VCaP (cell line): ENCODE data around the gene BICRAL.

Source experiments
- H3K27ac ChIP-seq: fragments of 450-650 bp; 2 replicates; pipeline ENCODE4 v1.5.1; 2017
- TF ChIP-seq, protein P1 (sequence below): fragments of 450-650 bp; conservative IDR thresholded peaks from 2 replicates; pipeline ENCODE4 v1.5.1; 2017; ENCODE audit warnings: mild to moderate bottlenecking, moderate library complexity

The BICRAL gene

DNA sequence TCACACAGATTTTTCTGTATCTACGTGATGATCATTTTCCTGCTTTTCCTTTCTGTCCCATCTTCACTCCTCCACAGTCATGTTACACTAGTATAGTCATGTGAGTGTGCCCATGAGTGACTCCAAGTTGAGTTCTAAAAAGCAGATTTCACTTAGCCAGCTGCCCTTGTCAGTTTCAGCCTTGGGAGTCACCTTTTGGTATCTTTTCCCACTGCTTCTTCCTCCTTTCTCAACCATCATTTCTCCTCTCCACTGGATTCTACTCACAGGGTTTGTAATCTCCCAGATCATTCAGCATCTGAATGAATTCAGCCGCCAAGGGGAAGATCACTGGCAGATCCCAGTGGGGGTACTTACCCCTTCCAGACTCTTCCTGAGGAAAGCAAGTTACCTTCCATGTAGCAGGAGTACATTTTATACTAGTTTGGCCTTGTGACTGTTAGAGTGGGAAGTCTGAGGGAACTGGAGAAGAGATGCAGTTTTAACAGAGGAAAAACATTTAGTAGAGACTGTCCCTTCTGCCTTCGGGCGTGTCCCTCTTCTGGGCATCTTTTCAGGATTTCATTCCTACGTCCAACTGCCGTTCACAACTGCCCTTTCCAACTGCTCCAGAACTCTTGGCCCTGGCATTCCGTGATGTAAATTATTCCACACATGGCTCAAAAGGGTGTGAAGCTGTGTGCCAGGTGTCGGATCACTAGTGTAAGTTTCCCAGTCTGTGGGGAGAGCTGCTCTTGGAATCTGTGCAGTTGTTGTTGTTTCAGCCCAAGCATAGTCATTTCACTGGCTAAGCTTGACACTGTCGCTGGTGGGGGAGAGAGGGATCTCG, 38.9 kb downstream of the BICRAL start:
- TF ChIP-seq, protein P1, sequence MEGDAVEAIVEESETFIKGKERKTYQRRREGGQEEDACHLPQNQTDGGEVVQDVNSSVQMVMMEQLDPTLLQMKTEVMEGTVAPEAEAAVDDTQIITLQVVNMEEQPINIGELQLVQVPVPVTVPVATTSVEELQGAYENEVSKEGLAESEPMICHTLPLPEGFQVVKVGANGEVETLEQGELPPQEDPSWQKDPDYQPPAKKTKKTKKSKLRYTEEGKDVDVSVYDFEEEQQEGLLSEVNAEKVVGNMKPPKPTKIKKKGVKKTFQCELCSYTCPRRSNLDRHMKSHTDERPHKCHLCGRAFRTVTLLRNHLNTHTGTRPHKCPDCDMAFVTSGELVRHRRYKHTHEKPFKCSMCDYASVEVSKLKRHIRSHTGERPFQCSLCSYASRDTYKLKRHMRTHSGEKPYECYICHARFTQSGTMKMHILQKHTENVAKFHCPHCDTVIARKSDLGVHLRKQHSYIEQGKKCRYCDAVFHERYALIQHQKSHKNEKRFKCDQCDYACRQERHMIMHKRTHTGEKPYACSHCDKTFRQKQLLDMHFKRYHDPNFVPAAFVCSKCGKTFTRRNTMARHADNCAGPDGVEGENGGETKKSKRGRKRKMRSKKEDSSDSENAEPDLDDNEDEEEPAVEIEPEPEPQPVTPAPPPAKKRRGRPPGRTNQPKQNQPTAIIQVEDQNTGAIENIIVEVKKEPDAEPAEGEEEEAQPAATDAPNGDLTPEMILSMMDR, result no peak
- no peak overlapping the region for H3K27ac ChIP-seq

DNA sequence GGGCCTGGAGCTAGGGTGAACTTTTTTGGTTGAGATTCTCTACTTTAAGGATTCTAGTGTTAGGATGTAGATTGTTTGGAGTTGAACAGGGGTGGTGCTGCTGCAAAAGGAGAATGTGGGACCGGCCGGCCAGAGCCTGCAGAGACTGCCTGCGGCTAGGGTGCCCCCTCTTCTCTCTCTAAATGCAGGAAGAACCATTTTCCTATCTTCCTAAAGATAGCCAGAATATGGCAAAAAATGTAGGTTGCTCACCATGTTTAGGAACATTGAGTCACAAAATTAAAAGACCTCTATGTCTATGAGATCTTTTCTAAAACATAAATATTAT, 39.5 kb downstream of the BICRAL start:
- H3K27ac ChIP-seq, result no peak overlapping the region
- TF ChIP-seq, protein P1, result no peak

DNA sequence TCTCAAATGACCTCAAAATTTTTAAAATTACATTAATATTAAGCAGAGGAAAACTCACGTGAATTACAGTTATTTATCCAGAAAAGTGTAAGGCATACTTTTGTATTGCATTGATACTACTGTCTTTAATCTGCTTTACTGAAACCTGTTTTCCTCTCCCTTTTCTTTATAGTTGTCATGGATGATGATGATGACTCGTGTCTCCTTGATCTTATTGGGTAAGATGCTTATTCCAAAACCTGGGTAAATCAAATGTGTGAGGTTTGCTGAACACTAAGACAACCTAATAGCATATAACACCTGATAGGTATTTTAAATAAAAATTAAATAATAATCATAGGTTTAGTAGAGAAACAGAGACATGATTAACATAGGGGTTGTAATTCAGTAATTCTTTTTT, 40.0 kb downstream of the BICRAL start:
- H3K27ac ChIP-seq, result no peak overlapping the region
- TF ChIP-seq, protein P1, result no peak

DNA sequence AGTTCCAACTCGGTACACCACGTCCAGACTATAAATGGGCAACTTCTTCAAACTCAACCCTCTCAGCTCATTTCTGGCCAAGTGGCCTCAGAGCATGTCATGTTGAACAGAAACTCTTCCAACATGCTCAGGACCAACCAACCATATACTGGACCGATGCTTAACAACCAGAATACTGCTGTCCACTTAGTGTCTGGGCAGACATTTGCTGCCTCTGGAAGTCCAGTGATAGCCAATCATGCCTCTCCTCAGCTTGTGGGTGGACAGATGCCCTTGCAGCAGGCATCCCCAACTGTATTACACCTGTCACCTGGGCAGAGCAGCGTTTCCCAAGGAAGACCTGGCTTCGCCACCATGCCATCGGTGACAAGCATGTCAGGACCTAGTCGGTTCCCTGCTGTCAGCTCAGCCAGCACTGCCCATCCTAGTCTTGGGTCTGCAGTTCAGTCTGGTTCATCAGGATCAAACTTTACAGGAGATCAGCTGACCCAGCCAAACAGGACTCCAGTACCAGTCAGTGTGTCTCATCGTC, 47.8 kb downstream of the BICRAL start:
- TF ChIP-seq, protein P1, result no peak
- H3K27ac ChIP-seq, result no peak overlapping the region

DNA sequence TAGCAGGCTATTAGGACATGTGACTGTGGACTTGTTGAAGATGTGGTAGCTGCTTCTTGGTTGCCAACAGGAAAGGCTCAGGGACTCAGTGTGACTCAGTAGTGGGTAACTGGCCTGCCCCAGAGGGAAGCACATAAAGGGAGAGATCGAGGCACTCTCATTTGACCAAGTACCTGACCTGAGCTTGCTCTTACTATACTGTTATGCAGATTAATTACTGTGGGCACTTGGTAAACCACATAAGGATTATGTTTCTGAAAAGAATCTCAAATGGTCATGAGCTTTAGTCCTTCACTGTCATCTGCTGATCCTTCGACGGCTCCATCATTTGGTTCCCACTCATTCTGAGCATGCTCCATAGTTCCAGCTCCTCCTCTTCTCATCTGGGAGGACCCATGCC, 49.4 kb downstream of the BICRAL start:
- TF ChIP-seq, protein P1, result no peak
- no peak overlapping the region for H3K27ac ChIP-seq

DNA sequence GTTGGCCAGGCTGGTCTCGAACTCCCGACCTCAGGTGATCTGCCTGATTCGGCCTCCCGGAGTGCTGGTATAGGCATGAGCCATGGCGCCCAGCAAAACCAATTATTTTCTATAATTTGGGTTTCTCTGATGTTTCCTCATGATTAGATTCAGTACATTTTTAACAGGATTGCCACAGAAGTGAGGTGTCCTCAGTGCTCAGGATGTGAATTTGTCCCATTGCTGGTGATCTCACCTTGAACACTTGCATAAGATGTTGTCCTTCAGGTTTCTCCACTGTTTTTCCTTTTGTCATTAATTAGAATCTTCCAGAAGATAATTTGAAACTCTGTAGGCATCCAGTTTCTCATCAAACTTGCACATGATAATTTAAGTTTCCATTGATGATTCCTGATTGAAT, 52.2 kb downstream of the BICRAL start:
- no peak overlapping the region for H3K27ac ChIP-seq
- TF ChIP-seq, protein P1, result no peak

DNA sequence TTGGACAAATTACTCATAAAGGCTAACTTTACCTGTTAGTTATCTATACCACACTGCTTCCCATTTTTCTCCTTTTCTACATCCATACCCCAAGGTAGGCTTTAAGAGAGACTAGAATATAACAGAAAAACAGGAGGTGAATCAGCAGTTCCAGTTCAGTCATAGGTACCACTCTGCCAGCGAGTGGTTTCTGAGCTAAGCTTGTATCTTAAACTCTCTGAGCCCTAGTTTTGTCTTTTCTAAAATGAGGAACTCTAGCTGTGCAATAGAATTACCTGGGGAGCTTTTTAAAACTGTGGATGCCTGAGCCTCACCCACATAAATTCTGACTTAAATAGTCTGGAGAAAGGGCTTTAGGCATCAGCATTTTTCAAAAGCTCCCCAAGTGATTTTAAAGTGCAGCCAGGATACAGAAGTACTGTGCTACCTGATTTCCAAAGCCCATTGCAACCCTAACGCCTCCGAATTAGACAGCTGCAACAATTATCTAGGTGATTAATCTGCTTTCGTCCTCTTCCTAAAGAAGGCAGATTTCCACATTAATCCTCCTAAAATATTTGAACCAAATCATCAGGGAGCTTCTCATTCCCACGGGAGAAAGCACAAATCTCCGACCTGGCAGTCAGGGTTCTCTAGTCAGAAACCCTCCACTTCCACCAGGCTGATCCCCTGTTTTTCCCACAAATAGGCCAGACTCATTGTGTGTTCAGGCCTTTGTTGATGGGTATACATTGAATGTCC, 60.2 kb downstream of the BICRAL start:
- no peak overlapping the region for H3K27ac ChIP-seq
- TF ChIP-seq, protein P1, result no peak
